ENCODE data around the gene CRTAC1. TPM values are rescaled to one million over a fixed set of nuclear protein-coding genes. Genes with fewer than 3 reads are reported as not detected.

CRTAC1 gene
- total and polyA plus RNA-seq, 4 donors = 0.14 to 0.33 (median 0.26) TPM

GRCh38 chr10:98012644-98013043 is 17.8 kb downstream of the CRTAC1 start:
- Histone ChIP-seq H3K9ac (ENCODE audit: low read depth in 1 of 2, low read length in 2 of 2) (no peak overlapping the region), H3K4me3 (ENCODE audit: low read depth in 1 of 3, low read length in 3 of 3) (no peak overlapping the region), H3K9me3 (ENCODE audit: control insufficient read depth in 4 of 4, low read length in 3 of 4) (no peaks in the 10 kb centered on the region), H3K4me1 (ENCODE audit: control insufficient read depth in 4 of 4, insufficient read depth in 4 of 4, low read length in 3 of 4) (no peaks in the 10 kb centered on the region), H3K27me3 (ENCODE audit: control insufficient read depth in 4 of 4, insufficient read depth in 4 of 4, low read length in 3 of 4) (peaks cover 0 to 25% (median 0%) of the 10 kb centered on the region in 4 donors), H3K27ac (ENCODE audit: low read depth in 1 of 2, low read length in 2 of 2) (no peak overlapping the region), H3K36me3 (ENCODE audit: control insufficient read depth in 4 of 4, insufficient read depth in 3 of 4, low read depth in 1 of 4, low read length in 3 of 4) (no peaks in the 10 kb centered on the region)
- DNase-seq (ENCODE audit: low spot score) = no peak
- TF ChIP-seq HNF4G (IDR thresholded peaks at IDR 0.05) = no peak
- TF ChIP-seq HNF4A (conservative IDR thresholded peaks at IDR 0.05) = no peak
- TF ChIP-seq ATF3 (IDR thresholded peaks at IDR 0.05) = no peak
- WGBS = 49% methylated on average over 2 of the region's 2 CpGs

GRCh38 chr10:98010939-98011685 is 19.3 kb downstream of the CRTAC1 start:
- peaks cover 0 to 26% (median 0%) of the 10 kb centered on the region in 4 donors for H3K27me3 ChIP-seq (ENCODE audit: control insufficient read depth in 4 of 4, insufficient read depth in 4 of 4, low read length in 3 of 4)
- no peaks in the 10 kb centered on the region for H3K9me3 ChIP-seq (ENCODE audit: control insufficient read depth in 4 of 4, low read length in 3 of 4)
- no peak for DNase-seq (ENCODE audit: low spot score)
- 70% methylated on average over 9 of the region's 9 CpGs for WGBS
- TF ChIP-seq JUND (IDR thresholded peaks at IDR 0.05) (no peak), HNF4G (IDR thresholded peaks at IDR 0.05) (no peak), TAF1 (conservative IDR thresholded peaks at IDR 0.05) (no peak), EGR1 (IDR thresholded peaks at IDR 0.05; ENCODE audit: low read depth in 2 of 2) (no peak), NR2F2 (IDR thresholded peaks at IDR 0.05) (no peak), REST (IDR thresholded peaks at IDR 0.05) (no peak), SP1 (IDR thresholded peaks at IDR 0.05) (no peak), ATF3 (IDR thresholded peaks at IDR 0.05) (no peak)
- no peak overlapping the region for H3K9ac ChIP-seq (ENCODE audit: low read depth in 1 of 2, low read length in 2 of 2)
- H3K4me3 ChIP-seq (ENCODE audit: low read depth in 1 of 3, low read length in 3 of 3) = no peak overlapping the region
- H3K27ac ChIP-seq (ENCODE audit: low read depth in 1 of 2, low read length in 2 of 2) = no peak overlapping the region
- H3K36me3 ChIP-seq (ENCODE audit: control insufficient read depth in 4 of 4, insufficient read depth in 3 of 4, low read depth in 1 of 4, low read length in 3 of 4) = no peaks in the 10 kb centered on the region
- no peaks in the 10 kb centered on the region for H3K4me1 ChIP-seq (ENCODE audit: control insufficient read depth in 4 of 4, insufficient read depth in 4 of 4, low read length in 3 of 4)

- Histone ChIP-seq H3K27ac (ENCODE audit: low read depth in 1 of 2, low read length in 2 of 2) (no peak overlapping the region), H3K27me3 (ENCODE audit: control insufficient read depth in 4 of 4, insufficient read depth in 4 of 4, low read length in 3 of 4) (peaks cover 0 to 14% (median 0%) of the 10 kb centered on the region in 4 donors), H3K4me3 (ENCODE audit: low read depth in 1 of 3, low read length in 3 of 3) (no peak overlapping the region), H3K9me3 (ENCODE audit: control insufficient read depth in 4 of 4, low read length in 3 of 4) (no peaks in the 10 kb centered on the region), H3K36me3 (ENCODE audit: control insufficient read depth in 4 of 4, insufficient read depth in 3 of 4, low read depth in 1 of 4, low read length in 3 of 4) (no peaks in the 10 kb centered on the region), H3K4me1 (ENCODE audit: control insufficient read depth in 4 of 4, insufficient read depth in 4 of 4, low read length in 3 of 4) (no peaks in the 10 kb centered on the region), H3K9ac (ENCODE audit: low read depth in 1 of 2, low read length in 2 of 2) (no peak overlapping the region)
- no peak for DNase-seq (ENCODE audit: low spot score)
- TF ChIP-seq ATF3 (IDR thresholded peaks at IDR 0.05) = no peak
- TF ChIP-seq REST (IDR thresholded peaks at IDR 0.05) = no peak
- no peak for TF ChIP-seq YY1 (IDR thresholded peaks at IDR 0.05)
- TF ChIP-seq RAD21 (IDR thresholded peaks at IDR 0.05) = no peak
- TF ChIP-seq FOXA2 (IDR thresholded peaks at IDR 0.05) = no peak
- no peak for TF ChIP-seq MAX (IDR thresholded peaks at IDR 0.05)
- no peak for TF ChIP-seq NR2F2 (IDR thresholded peaks at IDR 0.05)
- TF ChIP-seq TAF1 (conservative IDR thresholded peaks at IDR 0.05) = no peak
- no peak for TF ChIP-seq HNF4A (conservative IDR thresholded peaks at IDR 0.05)
- TF ChIP-seq SP1 (IDR thresholded peaks at IDR 0.05) = no peak
- no peak for TF ChIP-seq GABPA (IDR thresholded peaks at IDR 0.05 in 1 of 2, conservative IDR thresholded peaks at IDR 0.05 in 1 of 2)
- TF ChIP-seq RXRA (IDR thresholded peaks at IDR 0.05) = no peak
- TF ChIP-seq FOXA1 (IDR thresholded peaks at IDR 0.05) = no peak
- 9% methylated on average over 12 of the region's 12 CpGs for WGBS
These were observed 24.2 kb downstream of the CRTAC1 start for GRCh38 chr10:98006266-98006665.

All from liver (tissue), 9 donors.